ENCODE results near the gene SRRD. TPM values are rescaled to one million over a fixed set of nuclear protein-coding genes. Genes with fewer than 3 reads are reported as not detected.

Gene SRRD
- total and polyA plus RNA-seq, 2 of the 13 experiments (the other 11 are each of a cell fraction or from before 2014, with no cell fraction given) = 22.8 to 36.6 TPM

GRCh38 chr22:26476705-26477340 lies 6.9 kb upstream of the SRRD start:
- no TSS peak for BruUV-seq (replicated peaks)
- in situ Hi-C loops (cut with HindIII; ENCODE audit: extremely low pct_ligation_motif_present, low pct_unique_long_range_greater_than_20kb) (no loop called here), intact Hi-C loops (cut with micrococcal nuclease; ENCODE audit: unreplicated experiment) (loop anchor here (5.0 kb wide), 1 partner anchor 35 kb away; the partner anchor contains the start of gene TFIP11)
- ATAC-seq = no peak
- no peak overlapping the region for H2AFZ ChIP-seq (ENCODE audit: low read length)
- DNase-seq (ENCODE audit: low spot score) = peak; percentile 32
- H3K9me3 ChIP-seq (ENCODE audit: low read length) = no peaks in the 10 kb centered on the region
- ChIA-PET POLR2A (no interaction called here), CTCF (ENCODE audit: low intra/inter-chr PET ratio, low total read pairs) (no interaction called here)
- H3K4me1 ChIP-seq (ENCODE audit: insufficient read depth, low read length) = peaks cover 51% of the 10 kb centered on the region
- no peaks in the 10 kb centered on the region for H3K27me3 ChIP-seq (ENCODE audit: control insufficient read depth in 1 of 2, insufficient read depth in 2 of 2, low read length in 2 of 2)
- peak overlapping the region; percentile 8 for H3K27ac ChIP-seq (ENCODE audit: extremely low read length, insufficient read depth, low read length)
- no peak overlapping the region; the same call in 1 of the 2 replicates for H3K9ac ChIP-seq (ENCODE audit: insufficient read depth, low read depth, low read length)
- 88% methylated on average over 4 of the region's 4 CpGs for WGBS (ENCODE audit: low lambda C conversion rate)
- H4K20me1 ChIP-seq (ENCODE audit: insufficient read depth, low read length) = no peaks in the 10 kb centered on the region
- TF ChIP-seq ZNF121 (CRISPR knock-in tag; IDR thresholded peaks at IDR 0.05) (no peak), YEATS2 (CRISPR knock-in tag; IDR thresholded peaks at IDR 0.05; ENCODE audit: borderline replicate concordance) (no peak), MTERF4 (CRISPR knock-in tag; IDR thresholded peaks at IDR 0.05) (no peak), ZNF687 (CRISPR knock-in tag; IDR thresholded peaks at IDR 0.05) (no peak), SKIL (CRISPR knock-in tag; IDR thresholded peaks at IDR 0.05; ENCODE audit: borderline replicate concordance) (no peak), RFX1 (IDR thresholded peaks at IDR 0.05) (no peak), GFI1 (CRISPR knock-in tag; IDR thresholded peaks at IDR 0.05; ENCODE audit: borderline replicate concordance) (no peak), ZNF615 (CRISPR knock-in tag; IDR thresholded peaks at IDR 0.05; ENCODE audit: borderline replicate concordance) (no peak)
- H3K4me3 ChIP-seq (replicated peaks in 1 of 3; ENCODE audit: insufficient read depth in 1 of 3, low read depth in 2 of 3, low read length in 3 of 3) = no peak overlapping the region; a peak in 1 of 6 replicates
- peak; percentile 4 for FAIRE-seq
- H3K4me2 ChIP-seq (ENCODE audit: low read depth, low read length) = peak overlapping the region; percentile 26; the same call in 1 of the 2 replicates
- peaks cover 1 to 45% of the 10 kb centered on the region in 2 experiments; a peak in 4 of 5 replicates for H3K36me3 ChIP-seq (replicated peaks in 1 of 2; ENCODE audit: control insufficient read depth in 1 of 2, insufficient read depth in 2 of 2, low read length in 2 of 2)
- H3K79me2 ChIP-seq (ENCODE audit: insufficient read depth, low read length) = peaks cover 65% of the 10 kb centered on the region
